B cell (primary cell): ENCODE data around the gene SALL3. TPM values are rescaled to one million over a fixed set of nuclear protein-coding genes. Genes with fewer than 3 reads are reported as not detected.

Experiments
- ATAC-seq: fragments of 200-7000 bp; cut with Tn5 transposase; one replicate; pipeline ENCODE4 v1.10.0; 2021; ENCODE audit warnings: low read depth, mild to moderate bottlenecking, moderate number of reproducible peaks, moderate library complexity
- CTCF ChIA-PET: fragments of 350-600 bp; sonication (Branson Sonifier 250); formaldehyde crosslinking; loops from one replicate; lab custom pipeline; 2021; ENCODE audit warnings: antibody characterized with exemption, inconsistent platforms; lab: Charles Lee
- POLR2A ChIA-PET: fragments of 350-600 bp; sonication (Branson Sonifier 250); formaldehyde crosslinking; loops from one replicate; lab custom pipeline; 2021; ENCODE audit warnings: antibody characterized with exemption; lab: Charles Lee
- DNase-seq: peaks from one replicate; pipeline ENCODE4 v3.0.0; 2013
- H2AFZ ChIP-seq: 2 replicates; pipeline ENCODE4 v1.6.1; 2012; ENCODE audit warnings: mild to moderate bottlenecking, low read depth, low read length; ENCODE audit not compliant: insufficient read depth, poor library complexity, severe bottlenecking
- H3K27ac ChIP-seq, 2 donors: 1 replicate in 1 of 2; 2 replicates in 1 of 2; pipeline ENCODE4 v1.5.1; 2012 to 2013; ENCODE audit warnings: low read length in 2 of 2, mild to moderate bottlenecking in 2 of 2, moderate library complexity in 1 of 2
- H3K27me3 ChIP-seq, 4 experiments: fragments of 200-600 bp in 1 of 4; sonication (generic) in 1 of 4; replicated peaks in 1 of 4; 1 replicate in 2 of 4; 2 replicates in 2 of 4; pipeline versions ENCODE4 v1.6.1 to v1.7.0; 2013 to 2016; ENCODE audit warnings: low read length in 3 of 4, mild to moderate bottlenecking in 2 of 4, mixed read lengths in 1 of 4, moderate library complexity in 1 of 4; ENCODE audit not compliant: insufficient read depth in 4 of 4, control insufficient read depth in 3 of 4; ENCODE audit errors: control extremely low read depth in 1 of 4
- H3K36me3 ChIP-seq, 2 experiments: replicated peaks in 1 of 2; 1 replicate in 1 of 2; 2 replicates in 1 of 2; pipeline versions ENCODE4 v1.6.1 to v1.7.1; 2013; ENCODE audit warnings: low read length in 1 of 2; ENCODE audit not compliant: insufficient read depth in 2 of 2, control insufficient read depth in 1 of 2; ENCODE audit errors: control extremely low read depth in 1 of 2, extremely low read depth in 1 of 2
- H3K4me1 ChIP-seq, 2 donors: fragments of 200-600 bp in 1 of 2; sonication (generic) in 1 of 2; 1 replicate in 1 of 2; 2 replicates in 1 of 2; pipeline versions ENCODE4 v1.5.1 to v1.6.1; 2013 to 2017; ENCODE audit warnings: low read length in 2 of 2; ENCODE audit not compliant: control insufficient read depth in 2 of 2, insufficient read depth in 2 of 2
- H3K4me2 ChIP-seq: replicated peaks from 2 replicates; pipeline ENCODE3; 2012; ENCODE audit warnings: mild to moderate bottlenecking, low read depth, low read length; ENCODE audit not compliant: poor library complexity, severe bottlenecking
- H3K4me3 ChIP-seq, 5 experiments: fragments of 200-600 bp in 1 of 5; sonication (generic) in 1 of 5; 1 replicate in 3 of 5; 2 replicates in 2 of 5; pipeline versions ENCODE4 v1.5.1 to v1.7.0; 2011 to 2016; ENCODE audit warnings: low read length in 4 of 5, mild to moderate bottlenecking in 4 of 5, low read depth in 2 of 5, control low read depth in 1 of 5, moderate library complexity in 1 of 5; ENCODE audit not compliant: insufficient read depth in 1 of 5; ENCODE audit errors: control extremely low read depth in 1 of 5, extremely low read depth in 1 of 5
- H3K79me2 ChIP-seq: fragments of 200-600 bp; sonication (generic); one replicate; pipeline ENCODE4 v1.6.0; 2016; ENCODE audit warnings: low read length; ENCODE audit not compliant: control insufficient read depth, insufficient read depth
- H3K9ac ChIP-seq: fragments of 200-600 bp; sonication (generic); 2 replicates; pipeline ENCODE4 v1.6.1; 2017; ENCODE audit warnings: mild to moderate bottlenecking, low read length, moderate library complexity
- H3K9me3 ChIP-seq, 3 donors: one replicate each; pipeline versions ENCODE4 v1.6.1 to v1.7.1; 2013; ENCODE audit warnings: low read length in 2 of 3; ENCODE audit not compliant: control insufficient read depth in 2 of 3, insufficient read depth in 1 of 3; ENCODE audit errors: control extremely low read depth in 1 of 3
- H4K20me1 ChIP-seq: 2 replicates; pipeline ENCODE4 v1.6.0; 2012; ENCODE audit warnings: mild to moderate bottlenecking, low read length; ENCODE audit not compliant: insufficient read depth, control insufficient read depth, poor library complexity, severe bottlenecking
- H3K27ac Mint-ChIP-seq: one replicate; pipeline ENCODE4 v1.8.0; 2021; ENCODE audit warnings: mixed read lengths
- H3K27me3 Mint-ChIP-seq: one replicate; pipeline ENCODE4 v1.8.0; 2021; ENCODE audit warnings: mixed read lengths
- H3K4me1 Mint-ChIP-seq: one replicate; pipeline ENCODE4 v1.8.0; 2021; ENCODE audit warnings: mixed read lengths
- H3K4me3 Mint-ChIP-seq: one replicate; pipeline ENCODE4 v1.8.0; 2021; ENCODE audit warnings: mixed read lengths
- H3K9me3 Mint-ChIP-seq: one replicate; pipeline ENCODE4 v1.8.0; 2022; ENCODE audit warnings: mixed read lengths; ENCODE audit not compliant: insufficient read depth
- CTCF ChIP-seq: fragments of 200-600 bp; IDR thresholded peaks from one replicate; pipeline ENCODE4 v1.8.0; 2022; ENCODE audit warnings: antibody characterized with exemption, mild to moderate bottlenecking
- EZH2 ChIP-seq: IDR thresholded peaks from 2 replicates; pipeline ENCODE4 v1.6.1; 2012; ENCODE audit warnings: borderline replicate concordance, low read depth, mild to moderate bottlenecking, moderate library complexity, low read length; ENCODE audit not compliant: insufficient read depth, poor library complexity, severe bottlenecking
- WGBS: methylation state at CpG from one replicate; pipeline ENCODE4 v1.1.5; 2013; ENCODE audit warnings: missing lambda C conversion rate; ENCODE audit not compliant: insufficient coverage; 5-methylcytosine and 5-hydroxymethylcytosine counted together
- intact Hi-C: fragments of 100-400 bp; cut with micrococcal nuclease; formaldehyde crosslinking; loops from one replicate; pipeline ENCODE4 v1.10.0; 2022
- polyA plus RNA-seq: library from polyadenylated mRNA; depleted of rRNA; stranded (reverse); fragments of >200 nt; gene quantifications from 2 replicates; pipeline ENCODE4 v1.2.3, GENCODE V29; 2012
- total RNA-seq, 2 donors: library from RNA; stranded (reverse); fragments of 120-200 nt in 1 of 2; gene quantifications; 1 replicate in 1 of 2; 2 replicates in 1 of 2; pipeline versions ENCODE4 v1.2.3 to v1.2.4, GENCODE V29; 2013 to 2022

Gene SALL3
- total and polyA plus RNA-seq, 2 donors (not counting 1 experiment from before 2014, with no cell fraction given) = not detected

- Histone ChIP-seq H3K9ac (no peak overlapping the region), H3K4me1 (no peaks in the 10 kb centered on the region), H3K4me2 (no peak overlapping the region), H3K9me3 (no peaks in the 10 kb centered on the region), H3K4me3 (no peak overlapping the region), H3K27me3 (no peaks in the 10 kb centered on the region), H3K79me2 (no peaks in the 10 kb centered on the region), H2AFZ (no peak overlapping the region), H3K36me3 (no peaks in the 10 kb centered on the region), H4K20me1 (no peaks in the 10 kb centered on the region), H3K27ac (no peak overlapping the region)
- 93% methylated on average over 32 of the region's 36 CpGs for WGBS
- no peaks in the 10 kb centered on the region for H3K9me3 Mint-ChIP-seq
- TF ChIP-seq EZH2 (no peak), CTCF (no peak)
- H3K27ac Mint-ChIP-seq = no peak overlapping the region
- POLR2A ChIA-PET = no interaction called here
- no peak for DNase-seq
- H3K27me3 Mint-ChIP-seq = peaks cover 23% of the 10 kb centered on the region
- intact Hi-C loops = no loop called here
- H3K4me1 Mint-ChIP-seq = no peaks in the 10 kb centered on the region
- ATAC-seq = no peak
- H3K4me3 Mint-ChIP-seq = no peak overlapping the region
- CTCF ChIA-PET = no interaction called here
These were observed 68.1 kb downstream of the SALL3 start for GRCh38 chr18:79047556-79048244.

- TF ChIP-seq CTCF (no peak), EZH2 (no peak)
- Mint-ChIP-seq H3K4me1 (no peaks in the 10 kb centered on the region), H3K9me3 (no peaks in the 10 kb centered on the region), H3K4me3 (no peak overlapping the region), H3K27ac (no peak overlapping the region), H3K27me3 (peaks cover 23% of the 10 kb centered on the region)
- no peak for ATAC-seq
- Histone ChIP-seq H4K20me1 (no peaks in the 10 kb centered on the region), H3K4me1 (no peaks in the 10 kb centered on the region), H3K79me2 (no peaks in the 10 kb centered on the region), H3K27ac (no peak overlapping the region), H3K27me3 (no peaks in the 10 kb centered on the region), H3K9me3 (no peaks in the 10 kb centered on the region), H3K36me3 (no peaks in the 10 kb centered on the region), H2AFZ (no peak overlapping the region), H3K4me3 (no peak overlapping the region), H3K4me2 (no peak overlapping the region), H3K9ac (no peak overlapping the region)
- intact Hi-C loops = no loop called here
- WGBS = 93% methylated on average over 8 of the region's 8 CpGs
- POLR2A ChIA-PET = no interaction called here
- no peak for DNase-seq
- CTCF ChIA-PET = no interaction called here
These were observed 68.6 kb downstream of the SALL3 start for GRCh38 chr18:79048245-79048632.
